Left ventricle myocardium superior (tissue), 1 donor: ENCODE results near the gene GALNTL6. TPM values are rescaled to one million over a fixed set of nuclear protein-coding genes. Genes with fewer than 3 reads are reported as not detected.
"Not testable (repeated sequence)": the region's sequence is repeated elsewhere in the genome, so short reads cannot be mapped to it uniquely, and the experiment has no call there.

Experiments
- ATAC-seq: fragments of 200-7000 bp; cut with Tn5 transposase; one replicate; pipeline ENCODE4 v1.9.1; 2020; ENCODE audit warnings: mild to moderate bottlenecking, moderate library complexity
- DNase-seq: peaks from one replicate; pipeline ENCODE4 v3.0.0-alpha.2; 2020
- intact Hi-C: fragments of 100-400 bp; cut with micrococcal nuclease; formaldehyde crosslinking; loops from one replicate; pipeline ENCODE4 v1.11.0; 2022
- total RNA-seq: library from RNA; stranded (reverse); fragmentation: NEBNext Ultra II Directional; extraction: Animal tissue kit (Norgen Biotek cat#: 25700); gene quantifications from one replicate; pipeline ENCODE4 v1.2.1, GENCODE V29; 2021
- donor health status: DM: no; HTN: yes; CAD: no; lungs with severe emphysema.

The GALNTL6 gene
- total RNA-seq, 1 donor from 2014 or later: not detected

GRCh38 chr4:172680691-172681090, 867.5 kb downstream of the GALNTL6 start:
- ATAC-seq: no peak
- intact Hi-C loops: no loop called here
- DNase-seq: no peak

DNA sequence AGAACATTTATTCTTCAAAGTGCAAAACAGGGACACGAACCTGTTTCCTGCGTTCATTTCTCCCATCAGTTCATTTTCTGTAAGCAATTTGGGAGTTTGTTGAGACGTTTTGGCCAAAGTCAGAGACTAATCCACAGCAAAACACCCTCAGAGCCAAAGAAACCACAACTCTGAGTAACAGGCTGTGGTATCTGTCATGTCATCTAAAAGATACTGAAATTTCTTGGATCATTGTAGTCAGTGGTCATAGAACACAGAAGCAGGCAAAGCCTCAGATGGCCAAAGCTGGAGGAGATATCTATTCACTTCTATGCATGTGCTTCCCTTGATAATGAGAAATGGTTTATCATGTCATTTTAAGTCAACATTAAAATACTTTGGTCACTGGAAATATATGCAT, 869.8 kb downstream of the GALNTL6 start:
- intact Hi-C loops: no loop called here
- no peak for ATAC-seq
- DNase-seq: no peak

DNA sequence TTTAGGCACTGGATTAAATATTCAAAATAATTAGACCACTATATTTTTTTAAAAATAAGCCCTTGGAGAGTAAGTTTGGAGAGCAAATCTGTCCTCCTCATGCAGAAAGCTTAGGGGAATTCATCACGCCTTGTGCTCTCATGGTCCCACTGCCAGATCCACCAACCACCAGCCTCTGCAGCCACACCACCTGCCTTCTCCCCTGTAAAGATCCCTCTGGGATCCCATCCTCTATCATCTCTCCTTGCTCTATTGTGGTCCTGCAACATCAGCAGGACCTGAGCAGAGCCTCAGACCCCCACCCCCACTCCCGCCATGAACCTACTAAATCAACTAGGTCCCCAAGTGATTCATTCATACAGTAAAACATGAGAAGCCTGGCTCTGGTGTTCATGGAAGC, 872.8 kb downstream of the GALNTL6 start:
- no peak for ATAC-seq
- DNase-seq: no peak
- intact Hi-C loops: no loop called here

DNA sequence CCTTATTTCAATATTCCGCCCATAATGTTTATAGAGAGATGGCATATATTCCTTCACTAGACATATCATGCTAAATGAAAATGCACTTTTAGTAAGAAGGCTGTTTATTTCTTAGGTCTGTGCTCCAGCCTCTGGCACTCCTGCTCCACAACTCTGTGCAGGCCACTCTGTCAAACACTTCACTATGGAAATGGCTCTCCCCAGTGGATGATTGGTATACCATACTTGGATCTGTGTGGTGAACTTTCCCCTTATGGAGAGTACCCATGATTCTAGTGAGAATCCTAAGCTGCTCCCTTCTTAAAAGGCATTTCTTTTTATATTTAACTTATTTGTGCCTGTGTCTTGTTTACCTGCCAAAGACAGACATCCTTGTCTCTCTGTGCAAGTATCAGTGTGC, 875.3 kb downstream of the GALNTL6 start:
- no peak for ATAC-seq
- intact Hi-C loops: no loop called here
- no peak for DNase-seq

GRCh38 chr4:172691552-172691951, 878.3 kb downstream of the GALNTL6 start:
- no peak for ATAC-seq
- DNase-seq: no peak
- intact Hi-C loops: no loop called here

DNA sequence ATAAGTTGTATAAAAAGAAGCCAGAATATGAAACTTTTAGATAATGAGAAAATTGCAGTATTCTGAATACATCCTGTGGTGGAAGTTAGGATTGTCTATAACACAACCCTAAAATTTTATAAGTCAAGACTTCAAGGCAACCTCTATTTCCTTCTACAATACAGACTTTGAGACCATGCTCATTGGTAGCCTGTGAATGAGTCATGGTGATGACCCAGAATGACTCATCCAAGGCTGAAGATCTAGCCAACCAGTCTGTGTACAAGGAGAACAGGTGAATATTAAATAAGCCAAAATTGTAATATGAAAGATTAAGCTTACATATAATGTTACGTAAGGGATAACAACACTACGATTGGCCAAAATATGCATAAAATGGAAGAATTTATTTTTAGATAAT, 879.5 kb downstream of the GALNTL6 start:
- intact Hi-C loops: no loop called here
- ATAC-seq: no peak
- no peak for DNase-seq

- intact Hi-C loops: no loop called here
- DNase-seq (no peak), ATAC-seq (no peak)
Measured at GRCh38 chr4:172698256-172698655, 885.1 kb downstream of the GALNTL6 start.

GRCh38 chr4:172705565-172705964, 892.4 kb downstream of the GALNTL6 start:
- DNase-seq: no peak
- no peak for ATAC-seq
- intact Hi-C loops: no loop called here

GRCh38 chr4:172706000-172706399, 892.8 kb downstream of the GALNTL6 start:
- DNase-seq: no peak
- intact Hi-C loops: no loop called here
- ATAC-seq: no peak

DNA sequence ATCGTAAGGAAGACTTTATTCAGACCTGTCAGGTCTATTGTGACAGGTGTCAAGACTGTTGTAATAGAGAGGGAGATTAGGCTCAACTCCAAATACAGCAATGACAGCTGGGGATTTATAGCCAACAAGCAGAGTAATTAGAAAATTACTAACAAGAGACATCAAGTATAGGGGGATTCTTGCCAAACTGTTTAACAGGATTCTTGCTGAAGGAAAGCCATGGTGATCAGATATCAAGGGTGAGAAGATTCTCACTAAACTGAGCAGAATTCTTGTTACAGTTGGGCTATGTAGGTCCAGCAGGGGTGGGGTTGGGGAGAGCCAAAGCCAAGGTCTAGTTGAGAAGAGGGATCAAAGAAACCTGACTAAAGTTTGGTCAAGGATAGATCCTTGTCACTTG, 894.4 kb downstream of the GALNTL6 start:
- no peak for DNase-seq
- no peak for ATAC-seq
- intact Hi-C loops: no loop called here

GRCh38 chr4:172708184-172708583, 895.0 kb downstream of the GALNTL6 start:
- DNase-seq (no peak), ATAC-seq (no peak)
- intact Hi-C loops: no loop called here

- no peak for DNase-seq
- intact Hi-C loops: no loop called here
- no peak for ATAC-seq
Measured at GRCh38 chr4:172709376-172709775, 896.2 kb downstream of the GALNTL6 start.

DNA sequence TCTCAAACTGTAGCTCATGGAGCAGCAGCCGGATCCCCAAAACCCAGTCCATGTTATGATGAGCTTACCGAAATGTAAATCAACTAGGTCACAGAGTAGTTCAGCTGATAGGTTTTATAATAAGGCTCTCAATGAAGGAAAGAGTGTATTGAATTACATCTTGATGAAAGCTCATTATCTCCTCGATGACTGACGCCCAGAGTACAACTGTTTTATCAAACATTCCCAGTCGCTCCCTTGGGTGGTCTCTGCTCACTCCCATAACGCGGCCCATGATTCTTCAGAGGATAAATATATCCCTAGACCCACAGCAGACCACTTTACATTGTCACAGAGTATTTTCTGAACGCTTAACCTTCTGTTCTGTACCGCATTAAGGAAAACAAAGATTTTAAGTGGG, 903.1 kb downstream of the GALNTL6 start:
- intact Hi-C loops: no loop called here
- ATAC-seq (no peak), DNase-seq (no peak)

GRCh38 chr4:172721659-172722058, 908.5 kb downstream of the GALNTL6 start:
- DNase-seq: no peak
- no peak for ATAC-seq
- intact Hi-C loops: no loop called here

GRCh38 chr4:172725581-172725980, 912.4 kb downstream of the GALNTL6 start:
- intact Hi-C loops: no loop called here
- ATAC-seq (no peak), DNase-seq (no peak)

- ATAC-seq (no peak), DNase-seq (no peak)
- intact Hi-C loops: no loop called here
Measured at GRCh38 chr4:172726001-172726423, 912.8 kb downstream of the GALNTL6 start.

GRCh38 chr4:172727631-172728030, 914.4 kb downstream of the GALNTL6 start:
- ATAC-seq (no peak), DNase-seq (no peak)
- intact Hi-C loops: no loop called here

DNA sequence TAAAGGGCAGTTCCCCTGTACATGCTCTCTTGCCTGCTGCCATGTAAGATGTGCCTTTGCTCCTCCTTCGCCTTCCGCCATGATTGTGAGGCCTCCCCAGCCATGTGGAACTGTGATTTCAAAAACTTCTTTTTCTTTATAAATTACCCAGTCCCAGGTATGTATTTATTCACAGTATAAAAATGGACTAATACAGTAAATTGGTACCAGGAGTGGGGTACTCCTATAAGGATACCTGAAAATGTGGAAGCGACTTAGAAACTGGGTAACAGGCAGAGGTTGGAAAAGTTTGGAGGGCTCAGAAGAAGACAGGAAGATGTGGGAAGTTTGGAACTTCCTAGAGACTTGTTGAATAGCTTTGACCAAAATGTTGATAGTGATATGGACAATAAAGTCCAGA, 920.4 kb downstream of the GALNTL6 start:
- ATAC-seq, DNase-seq, intact Hi-C loops: not testable (repeated sequence)

- intact Hi-C loops: no loop called here
- ATAC-seq (no peak), DNase-seq (no peak)
Measured at GRCh38 chr4:172734555-172734954, 921.4 kb downstream of the GALNTL6 start.

DNA sequence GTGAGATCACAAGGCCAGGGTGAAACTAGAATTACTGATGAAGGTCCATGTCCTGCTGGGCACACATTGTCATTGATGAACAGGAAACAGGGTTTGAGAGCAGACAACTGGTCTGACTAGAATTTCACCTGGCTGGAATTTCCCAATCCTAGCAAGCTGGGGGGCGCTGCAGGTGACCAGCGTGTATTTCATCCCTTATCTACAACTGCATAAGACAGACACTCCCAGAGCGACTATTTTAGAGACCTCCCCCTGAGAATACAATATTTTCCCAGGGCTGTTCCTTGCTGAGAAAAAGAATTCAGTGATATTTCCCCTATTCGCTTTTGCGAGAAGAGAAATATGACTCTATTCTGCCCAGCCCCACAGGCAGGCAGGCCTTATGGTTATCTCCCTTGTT, 922.8 kb downstream of the GALNTL6 start:
- intact Hi-C loops: no loop called here
- ATAC-seq (no peak), DNase-seq (no peak)

GRCh38 chr4:172740434-172740833, 927.2 kb downstream of the GALNTL6 start:
- DNase-seq (no peak), ATAC-seq (no peak)
- intact Hi-C loops: no loop called here

DNA sequence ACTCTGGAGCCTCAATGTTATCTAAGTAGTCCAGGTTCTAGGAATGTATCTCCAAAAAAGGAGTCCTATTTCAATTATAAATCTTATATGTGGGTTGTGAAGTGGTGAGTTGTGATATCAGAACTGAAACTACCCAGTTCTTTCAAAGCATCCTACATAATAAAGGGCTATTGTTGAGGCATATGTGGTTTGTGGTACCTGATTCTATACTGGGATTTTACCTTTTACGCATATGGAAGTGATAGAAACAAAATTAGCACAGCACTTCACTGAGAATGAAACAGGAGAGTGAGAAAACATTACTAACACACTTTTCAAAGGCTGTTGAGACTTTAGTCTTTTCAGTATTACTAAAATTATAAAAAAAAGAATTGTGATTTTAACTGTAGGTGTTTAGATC, 937.7 kb downstream of the GALNTL6 start:
- ATAC-seq: no peak
- intact Hi-C loops: no loop called here
- DNase-seq: no peak
